ENCODE measurements around the gene SNAPIN.
A peak's percentile ranks its signal among the peaks of the same experiment; 100 is the strongest.

Gene SNAPIN

DNA sequence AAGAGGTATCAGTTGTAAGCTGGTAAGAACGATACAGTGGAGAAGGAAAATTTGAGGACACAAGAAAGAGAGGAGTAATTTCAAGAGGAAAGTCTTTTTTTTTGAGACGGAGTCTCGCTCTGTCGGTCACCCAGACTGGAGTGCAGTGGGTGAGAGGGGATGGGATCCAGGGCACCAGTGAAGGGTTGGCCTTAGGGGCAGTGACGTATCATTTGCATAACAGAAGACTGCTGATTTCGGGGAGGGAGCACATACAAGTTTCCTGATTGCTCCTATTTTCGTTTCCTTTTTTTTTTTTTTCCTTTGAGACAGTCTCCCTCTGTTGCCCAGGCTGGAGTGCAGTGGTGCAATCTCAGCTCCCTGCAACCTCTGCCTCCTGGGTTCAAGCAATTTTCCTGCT is 35.4 kb upstream of the SNAPIN start:
- H3K27ac ChIP-seq (replicated peaks; ENCODE audit: low read length): no peak overlapping the region

GRCh38 chr1:153624965-153625611 is 33.4 kb upstream of the SNAPIN start:
- H3K14ac ChIP-seq (ENCODE audit: low read length): no peak overlapping the region
- H4K91ac ChIP-seq (ENCODE audit: low read depth, low read length, poor library complexity): no peak overlapping the region
- no peak overlapping the region for H3K4me3 ChIP-seq (ENCODE audit: low read length in 2 of 2)
- H3K79me1 ChIP-seq (ENCODE audit: low read depth, low read length): peaks cover 3% of the 10 kb centered on the region
- no peak overlapping the region for H3K9ac ChIP-seq (ENCODE audit: low read depth, low read length, poor library complexity)
- H3K4me1 ChIP-seq (ENCODE audit: control insufficient read depth in 2 of 2, insufficient read depth in 1 of 2, low read depth in 1 of 2, low read length in 2 of 2): peaks cover 12 to 13% of the 10 kb centered on the region in 2 donors
- DNase-seq (ENCODE audit: low spot score): no peak
- no CpG with 5 or more reads among the region's 10 CpGs for WGBS, 2 donors (ENCODE audit: extremely low coverage in 2 of 2, insufficient read length in 2 of 2, insufficient replicate concordance in 1 of 2)
- H3K27me3 ChIP-seq (ENCODE audit: control insufficient read depth in 3 of 3, insufficient read depth in 3 of 3, low read depth in 1 of 3, low read length in 3 of 3): no peaks in the 10 kb centered on the region
- peaks cover 0 to 35% of the 10 kb centered on the region in 2 donors for H3K36me3 ChIP-seq (replicated peaks in 1 of 2; ENCODE audit: control insufficient read depth in 2 of 2, insufficient read depth in 2 of 2, low read length in 2 of 2)
- H2BK12ac ChIP-seq (ENCODE audit: low read length): no peak overlapping the region
- no peak overlapping the region for H3K4ac ChIP-seq (ENCODE audit: low read length)
- no peak overlapping the region for H2BK120ac ChIP-seq (ENCODE audit: low read depth, low read length)
- H2AFZ ChIP-seq (ENCODE audit: low read length): no peak overlapping the region
- H3K18ac ChIP-seq (ENCODE audit: low read length): no peak overlapping the region
- H3K23ac ChIP-seq (ENCODE audit: low read depth, low read length, poor library complexity): no peak overlapping the region
- H3K27ac ChIP-seq (replicated peaks; ENCODE audit: low read length): no peak overlapping the region
- H4K8ac ChIP-seq (ENCODE audit: low read depth, low read length): no peak overlapping the region
- no peak overlapping the region for H2BK5ac ChIP-seq (ENCODE audit: low read length)
- no peaks in the 10 kb centered on the region for H3K9me3 ChIP-seq (replicated peaks in 1 of 2; ENCODE audit: control insufficient read depth in 2 of 2, insufficient read depth in 1 of 2, low read depth in 1 of 2, low read length in 2 of 2)
- H2AK5ac ChIP-seq (ENCODE audit: low read depth, low read length): no peak overlapping the region
- no peak overlapping the region for H2BK15ac ChIP-seq (ENCODE audit: low read length)
- H3K4me2 ChIP-seq (ENCODE audit: insufficient read depth, low read length, poor library complexity, severe bottlenecking): no peak overlapping the region

More for the DNA sequence above, 35.4 kb upstream of the SNAPIN start:
- Histone ChIP-seq H2AFZ (ENCODE audit: low read length) (no peak overlapping the region), H3K9ac (ENCODE audit: low read depth, low read length, poor library complexity) (no peak overlapping the region), H3K23ac (ENCODE audit: low read depth, low read length, poor library complexity) (no peak overlapping the region), H3K14ac (ENCODE audit: low read length) (no peak overlapping the region), H3K4me3 (ENCODE audit: low read length in 2 of 2) (no peak overlapping the region), H3K4me2 (ENCODE audit: insufficient read depth, low read length, poor library complexity, severe bottlenecking) (no peak overlapping the region), H2BK15ac (ENCODE audit: low read length) (no peak overlapping the region), H3K4me1 (ENCODE audit: control insufficient read depth in 2 of 2, insufficient read depth in 1 of 2, low read depth in 1 of 2, low read length in 2 of 2) (peaks cover 10 to 11% of the 10 kb centered on the region in 2 donors), H3K9me3 (replicated peaks in 1 of 2; ENCODE audit: control insufficient read depth in 2 of 2, insufficient read depth in 1 of 2, low read depth in 1 of 2, low read length in 2 of 2) (no peaks in the 10 kb centered on the region), H2BK12ac (ENCODE audit: low read length) (no peak overlapping the region), H4K91ac (ENCODE audit: low read depth, low read length, poor library complexity) (no peak overlapping the region), H2BK5ac (ENCODE audit: low read length) (no peak overlapping the region), H3K4ac (ENCODE audit: low read length) (no peak overlapping the region), H3K79me1 (ENCODE audit: low read depth, low read length) (peaks cover 3% of the 10 kb centered on the region), H4K8ac (ENCODE audit: low read depth, low read length) (no peak overlapping the region), H2BK120ac (ENCODE audit: low read depth, low read length) (no peak overlapping the region), H2AK5ac (ENCODE audit: low read depth, low read length) (no peak overlapping the region), H3K36me3 (replicated peaks in 1 of 2; ENCODE audit: control insufficient read depth in 2 of 2, insufficient read depth in 2 of 2, low read length in 2 of 2) (peaks cover 4 to 50% of the 10 kb centered on the region in 2 donors), H3K27me3 (ENCODE audit: control insufficient read depth in 3 of 3, insufficient read depth in 3 of 3, low read depth in 1 of 3, low read length in 3 of 3) (no peaks in the 10 kb centered on the region), H3K18ac (ENCODE audit: low read length) (no peak overlapping the region)
- no CpG with 5 or more reads among the region's 7 CpGs for whole genome bisulfite sequencing, 2 donors (ENCODE audit: extremely low coverage in 2 of 2, insufficient read length in 2 of 2, insufficient replicate concordance in 1 of 2)
- no peak for DNase-seq (ENCODE audit: low spot score)

DNA sequence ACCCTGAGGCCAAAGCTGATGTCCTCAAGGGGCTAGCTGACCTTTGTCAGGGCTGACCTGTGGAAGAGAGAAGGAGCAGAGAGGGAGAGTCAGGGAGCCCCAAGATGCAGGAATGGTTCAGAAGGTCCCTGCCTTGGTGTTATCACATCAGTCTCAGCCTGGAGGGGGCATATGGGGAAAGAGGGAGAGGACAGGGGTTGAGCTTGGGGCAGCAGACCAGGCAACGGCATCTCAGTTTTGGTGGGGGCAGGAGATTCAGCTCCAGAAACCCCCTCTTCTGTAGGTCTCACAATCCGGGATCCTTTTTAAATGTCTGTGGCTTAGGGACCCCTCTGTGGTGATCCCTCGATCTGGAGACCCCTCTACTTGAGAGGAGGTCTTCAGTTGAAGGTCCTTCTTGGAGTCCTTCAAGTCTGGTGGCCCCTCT is 32.0 kb upstream of the SNAPIN start:
- Histone ChIP-seq H3K27ac (replicated peaks; ENCODE audit: low read length) (no peak overlapping the region), H3K9me3 (replicated peaks in 1 of 2; ENCODE audit: control insufficient read depth in 2 of 2, insufficient read depth in 1 of 2, low read depth in 1 of 2, low read length in 2 of 2) (no peaks in the 10 kb centered on the region), H2BK5ac (ENCODE audit: low read length) (no peak overlapping the region), H3K4ac (ENCODE audit: low read length) (peak overlapping the region; percentile 58), H3K27me3 (ENCODE audit: control insufficient read depth in 3 of 3, insufficient read depth in 3 of 3, low read depth in 1 of 3, low read length in 3 of 3) (no peaks in the 10 kb centered on the region), H4K91ac (ENCODE audit: low read depth, low read length, poor library complexity) (no peak overlapping the region), H3K14ac (ENCODE audit: low read length) (peak overlapping the region; percentile 12), H3K18ac (ENCODE audit: low read length) (peak overlapping the region; percentile 97), H2AK5ac (ENCODE audit: low read depth, low read length) (peak overlapping the region; percentile 82), H2BK15ac (ENCODE audit: low read length) (peak overlapping the region; percentile 78), H3K36me3 (replicated peaks in 1 of 2; ENCODE audit: control insufficient read depth in 2 of 2, insufficient read depth in 2 of 2, low read length in 2 of 2) (peaks cover 0 to 27% of the 10 kb centered on the region in 2 donors), H3K9ac (ENCODE audit: low read depth, low read length, poor library complexity) (no peak overlapping the region), H3K4me3 (ENCODE audit: low read length in 2 of 2) (peak overlapping the region in 1 of 2 donors; percentile 59), H4K8ac (ENCODE audit: low read depth, low read length) (peak overlapping the region; percentile 29), H2BK12ac (ENCODE audit: low read length) (peak overlapping the region; percentile 68), H2AFZ (ENCODE audit: low read length) (peak overlapping the region; percentile 88), H3K4me2 (ENCODE audit: insufficient read depth, low read length, poor library complexity, severe bottlenecking) (peak overlapping the region; percentile 79), H3K79me1 (ENCODE audit: low read depth, low read length) (peaks cover 3% of the 10 kb centered on the region), H3K23ac (ENCODE audit: low read depth, low read length, poor library complexity) (no peak overlapping the region), H3K4me1 (ENCODE audit: control insufficient read depth in 2 of 2, insufficient read depth in 1 of 2, low read depth in 1 of 2, low read length in 2 of 2) (peaks cover 12 to 13% of the 10 kb centered on the region in 2 donors), H2BK120ac (ENCODE audit: low read depth, low read length) (peak overlapping the region; percentile 77)
- no peak for DNase-seq (ENCODE audit: low spot score)
- no CpG with 5 or more reads among the region's 3 CpGs for WGBS, 2 donors (ENCODE audit: extremely low coverage in 2 of 2, insufficient read length in 2 of 2, insufficient replicate concordance in 1 of 2)

GRCh38 chr1:153626904-153627714 is 31.4 kb upstream of the SNAPIN start, which contains the start of gene S100A13:
Gene S100A13, minus strand, starts transcription at chr1:153627505. Its CDS starts 1,033 bp downstream, at chr1:153626472.
- Histone ChIP-seq H3K23ac (ENCODE audit: low read depth, low read length, poor library complexity) (peak within 1 kb of the TSS; percentile 11), H3K4me2 (ENCODE audit: insufficient read depth, low read length, poor library complexity, severe bottlenecking) (peak within 1 kb of the TSS; percentile 79), H3K14ac (ENCODE audit: low read length) (peak within 1 kb of the TSS; percentile 73), H3K18ac (ENCODE audit: low read length) (peak within 1 kb of the TSS; percentile 97), H3K36me3 (replicated peaks in 1 of 2; ENCODE audit: control insufficient read depth in 2 of 2, insufficient read depth in 2 of 2, low read length in 2 of 2) (peaks cover 0 to 27% of the 10 kb centered on the region in 2 donors), H4K8ac (ENCODE audit: low read depth, low read length) (peak within 1 kb of the TSS; percentile 29), H2BK15ac (ENCODE audit: low read length) (peak within 1 kb of the TSS; percentile 78), H2BK12ac (ENCODE audit: low read length) (peak within 1 kb of the TSS; percentile 68), H3K27me3 (ENCODE audit: control insufficient read depth in 3 of 3, insufficient read depth in 3 of 3, low read depth in 1 of 3, low read length in 3 of 3) (no peaks in the 10 kb centered on the region), H3K9ac (ENCODE audit: low read depth, low read length, poor library complexity) (peak within 1 kb of the TSS; percentile 82), H2BK5ac (ENCODE audit: low read length) (peak within 1 kb of the TSS; percentile 67), H3K79me1 (ENCODE audit: low read depth, low read length) (peaks cover 3% of the 10 kb centered on the region), H2AK5ac (ENCODE audit: low read depth, low read length) (peak within 1 kb of the TSS; percentile 82), H3K27ac (replicated peaks; ENCODE audit: low read length) (peak within 1 kb of the TSS; percentile 85), H3K4me1 (ENCODE audit: control insufficient read depth in 2 of 2, insufficient read depth in 1 of 2, low read depth in 1 of 2, low read length in 2 of 2) (peaks cover 12 to 13% of the 10 kb centered on the region in 2 donors), H3K9me3 (replicated peaks in 1 of 2; ENCODE audit: control insufficient read depth in 2 of 2, insufficient read depth in 1 of 2, low read depth in 1 of 2, low read length in 2 of 2) (no peaks in the 10 kb centered on the region), H3K4me3 (ENCODE audit: low read length in 2 of 2) (peak within 1 kb of the TSS; percentile 59 to 72), H4K91ac (ENCODE audit: low read depth, low read length, poor library complexity) (no peak within 1 kb of the TSS), H2BK120ac (ENCODE audit: low read depth, low read length) (peak within 1 kb of the TSS; percentile 78), H3K4ac (ENCODE audit: low read length) (peak within 1 kb of the TSS; percentile 58), H2AFZ (ENCODE audit: low read length) (peak within 1 kb of the TSS; percentile 88)
- no CpG with 5 or more reads among the region's 28 CpGs for WGBS, 2 donors (ENCODE audit: extremely low coverage in 2 of 2, insufficient read length in 2 of 2, insufficient replicate concordance in 1 of 2)
- peak; percentile 90 for DNase-seq (ENCODE audit: low spot score)

All from neuronal stem cell (in vitro differentiated cells).